PFSK-1 (cell line): Measurements from ENCODE around the gene GMPR2.

ENCODE experiments used
- FOXP2 ChIP-seq: optimal IDR thresholded peaks from 2 replicates; pipeline ENCODE3; 2011; ENCODE audit warnings: borderline replicate concordance, control low read depth, inconsistent platforms; ENCODE audit not compliant: insufficient read depth; ENCODE audit errors: extremely low read length, extremely low read depth
- POLR2AphosphoS5 ChIP-seq: IDR thresholded peaks from 2 replicates; pipeline ENCODE4 v1.6.1; 2012; ENCODE audit warnings: low read depth, mild to moderate bottlenecking, control low read depth, low read length, moderate library complexity
- SIN3A ChIP-seq: IDR thresholded peaks from 2 replicates; pipeline ENCODE4 v1.6.1; 2012; ENCODE audit warnings: mild to moderate bottlenecking, low read length, moderate library complexity, borderline replicate concordance; ENCODE audit not compliant: insufficient read depth
- TAF1 ChIP-seq: IDR thresholded peaks from 2 replicates; pipeline ENCODE4 v1.6.1; 2012; ENCODE audit warnings: low read length, control low read depth, borderline replicate concordance; ENCODE audit not compliant: insufficient read depth
- TF ChIP-seq, protein P1 (sequence below), 2 experiments: IDR thresholded peaks; 2 replicates each; pipeline versions ENCODE4 v1.6.1 to v1.8.0; 2011 to 2012; ENCODE audit warnings: low read depth in 2 of 2, low read length in 2 of 2, control low read depth in 1 of 2, inconsistent platforms in 1 of 2, mild to moderate bottlenecking in 1 of 2, moderate library complexity in 1 of 2; ENCODE audit not compliant: insufficient read depth in 1 of 2

DNA sequence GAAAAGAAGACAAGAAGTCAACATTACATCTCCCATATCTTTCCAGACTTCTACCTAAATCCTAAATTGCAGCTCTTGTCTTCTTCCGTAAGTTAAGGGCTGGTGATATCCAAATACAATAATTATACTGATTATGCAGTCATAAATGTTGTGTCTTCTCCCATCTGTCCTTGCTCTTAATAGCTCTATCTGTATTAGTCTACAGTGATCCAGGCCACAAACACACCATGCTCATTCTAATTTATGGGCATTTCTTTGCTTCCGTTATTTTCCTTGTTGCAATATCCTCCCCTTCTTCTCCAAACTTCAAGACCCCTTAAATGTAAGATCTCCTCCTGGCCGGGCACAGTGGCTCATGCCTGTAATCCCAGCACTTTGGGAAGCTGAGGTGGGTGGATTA lies 13.2 kb upstream of the GMPR2 start:
- TF ChIP-seq TAF1, result no peak
- no peak for TF ChIP-seq POLR2AphosphoS5
- TF ChIP-seq, protein P1, sequence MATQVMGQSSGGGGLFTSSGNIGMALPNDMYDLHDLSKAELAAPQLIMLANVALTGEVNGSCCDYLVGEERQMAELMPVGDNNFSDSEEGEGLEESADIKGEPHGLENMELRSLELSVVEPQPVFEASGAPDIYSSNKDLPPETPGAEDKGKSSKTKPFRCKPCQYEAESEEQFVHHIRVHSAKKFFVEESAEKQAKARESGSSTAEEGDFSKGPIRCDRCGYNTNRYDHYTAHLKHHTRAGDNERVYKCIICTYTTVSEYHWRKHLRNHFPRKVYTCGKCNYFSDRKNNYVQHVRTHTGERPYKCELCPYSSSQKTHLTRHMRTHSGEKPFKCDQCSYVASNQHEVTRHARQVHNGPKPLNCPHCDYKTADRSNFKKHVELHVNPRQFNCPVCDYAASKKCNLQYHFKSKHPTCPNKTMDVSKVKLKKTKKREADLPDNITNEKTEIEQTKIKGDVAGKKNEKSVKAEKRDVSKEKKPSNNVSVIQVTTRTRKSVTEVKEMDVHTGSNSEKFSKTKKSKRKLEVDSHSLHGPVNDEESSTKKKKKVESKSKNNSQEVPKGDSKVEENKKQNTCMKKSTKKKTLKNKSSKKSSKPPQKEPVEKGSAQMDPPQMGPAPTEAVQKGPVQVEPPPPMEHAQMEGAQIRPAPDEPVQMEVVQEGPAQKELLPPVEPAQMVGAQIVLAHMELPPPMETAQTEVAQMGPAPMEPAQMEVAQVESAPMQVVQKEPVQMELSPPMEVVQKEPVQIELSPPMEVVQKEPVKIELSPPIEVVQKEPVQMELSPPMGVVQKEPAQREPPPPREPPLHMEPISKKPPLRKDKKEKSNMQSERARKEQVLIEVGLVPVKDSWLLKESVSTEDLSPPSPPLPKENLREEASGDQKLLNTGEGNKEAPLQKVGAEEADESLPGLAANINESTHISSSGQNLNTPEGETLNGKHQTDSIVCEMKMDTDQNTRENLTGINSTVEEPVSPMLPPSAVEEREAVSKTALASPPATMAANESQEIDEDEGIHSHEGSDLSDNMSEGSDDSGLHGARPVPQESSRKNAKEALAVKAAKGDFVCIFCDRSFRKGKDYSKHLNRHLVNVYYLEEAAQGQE (IDR thresholded peaks at IDR 0.05; ENCODE audit: insufficient read depth in 1 of 2, low read depth in 2 of 2, low read length in 2 of 2), result no peak
- no peak for TF ChIP-seq SIN3A
- no peak for TF ChIP-seq FOXP2
